Fibroblast of peridontal ligament (primary cell): Measurements from ENCODE around the gene CDK4.
"Not testable (repeated sequence)": the region's sequence is repeated elsewhere in the genome, so short reads cannot be mapped to it uniquely, and the experiment has no call there.

Source experiments
- DNase-seq: peaks from one replicate; pipeline ENCODE4 v3.0.0-alpha.2; 2010; ENCODE audit errors: extremely low read depth

The CDK4 gene

DNA sequence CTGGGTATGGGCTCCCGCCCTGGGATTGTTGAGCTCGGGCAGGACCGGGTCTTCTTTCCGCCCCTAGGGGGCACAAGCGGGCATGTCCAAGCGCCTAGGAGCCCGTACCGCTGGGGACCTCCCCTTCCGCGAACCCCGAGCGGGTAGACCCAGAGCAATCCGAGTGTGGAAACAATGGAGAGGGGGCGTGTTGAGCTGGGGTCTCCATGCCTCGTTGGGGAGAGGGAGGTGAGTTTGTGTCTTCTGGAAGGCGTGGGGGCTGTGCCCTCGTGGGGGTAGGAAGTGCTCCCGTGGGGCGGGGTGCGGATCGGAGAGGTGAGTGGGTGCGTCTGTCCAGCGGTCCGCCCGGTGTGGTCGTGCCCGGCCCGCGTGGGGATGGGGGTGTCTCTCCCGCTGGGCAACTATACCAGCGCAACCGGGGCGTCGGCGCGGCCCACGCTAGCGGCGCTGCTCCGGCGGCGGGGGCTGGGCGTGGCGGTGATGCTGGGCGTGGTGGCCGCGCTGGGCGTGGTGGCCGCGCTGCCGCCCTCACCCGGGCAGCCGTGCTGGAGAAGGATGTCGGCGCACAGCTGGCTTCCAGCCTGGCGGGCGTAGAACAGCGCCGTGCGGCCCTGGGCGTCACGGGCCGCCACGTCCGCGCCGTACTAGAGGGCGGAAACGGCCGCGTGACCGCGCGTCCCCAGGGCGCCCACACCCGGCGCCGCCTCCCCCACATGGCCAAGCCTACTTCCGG, 25.8 kb downstream of the CDK4 start:
- peak; percentile 84 for DNase-seq

DNA sequence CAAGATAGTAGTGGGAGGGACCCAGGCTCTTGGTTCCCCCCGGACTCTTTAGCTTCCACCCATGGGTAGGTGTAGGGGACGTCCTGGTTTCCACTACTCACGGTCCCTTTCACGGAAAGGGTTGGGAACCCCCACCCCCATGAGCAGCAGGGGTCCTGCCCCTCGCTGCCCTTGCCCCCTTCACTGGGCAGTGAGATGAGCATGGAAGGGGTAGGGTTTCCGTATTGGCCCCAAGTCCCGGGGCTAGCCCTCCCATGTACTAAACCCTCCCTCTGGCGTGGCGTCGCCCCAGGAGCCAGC, 26.3 kb downstream of the CDK4 start:
- no peak for DNase-seq

DNA sequence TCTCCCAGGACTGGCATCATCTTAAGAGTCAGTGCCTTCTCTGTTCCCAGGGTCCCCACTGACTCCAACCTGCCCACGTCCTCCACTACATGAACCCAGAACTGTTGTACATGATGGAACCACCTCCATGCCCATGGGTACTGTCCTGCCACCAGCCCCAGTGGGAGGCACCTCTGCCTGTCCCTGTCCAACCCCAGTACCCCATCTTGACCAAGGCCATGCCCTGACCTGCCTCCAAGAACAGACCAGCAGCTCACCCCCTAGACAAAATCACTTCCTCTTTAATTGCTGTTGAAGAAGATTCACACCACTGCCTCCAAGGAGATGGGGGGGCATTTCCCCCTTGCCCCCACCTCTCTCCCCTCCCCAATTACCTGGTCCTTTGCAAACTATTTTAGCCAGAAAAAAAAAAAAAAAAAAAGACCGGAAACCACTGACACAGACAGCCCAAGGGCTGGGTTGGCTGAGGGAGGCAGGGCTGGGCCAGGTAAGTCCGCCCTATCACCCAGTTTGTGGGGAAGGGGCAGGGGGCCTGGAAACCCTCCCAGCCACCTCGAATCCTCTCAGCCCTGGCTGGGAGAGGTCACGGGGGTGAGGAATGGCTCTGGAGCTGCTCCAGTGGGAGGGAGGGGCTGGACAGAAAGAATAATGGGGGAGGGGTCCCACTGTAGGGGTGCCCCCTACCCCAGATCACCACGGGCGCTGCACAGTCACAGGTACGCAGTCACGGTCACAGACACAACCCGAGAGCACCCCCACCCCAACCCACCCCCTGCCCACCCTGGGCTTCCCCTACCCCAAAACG, 27.0 kb downstream of the CDK4 start:
- DNase-seq, result no peak

DNA sequence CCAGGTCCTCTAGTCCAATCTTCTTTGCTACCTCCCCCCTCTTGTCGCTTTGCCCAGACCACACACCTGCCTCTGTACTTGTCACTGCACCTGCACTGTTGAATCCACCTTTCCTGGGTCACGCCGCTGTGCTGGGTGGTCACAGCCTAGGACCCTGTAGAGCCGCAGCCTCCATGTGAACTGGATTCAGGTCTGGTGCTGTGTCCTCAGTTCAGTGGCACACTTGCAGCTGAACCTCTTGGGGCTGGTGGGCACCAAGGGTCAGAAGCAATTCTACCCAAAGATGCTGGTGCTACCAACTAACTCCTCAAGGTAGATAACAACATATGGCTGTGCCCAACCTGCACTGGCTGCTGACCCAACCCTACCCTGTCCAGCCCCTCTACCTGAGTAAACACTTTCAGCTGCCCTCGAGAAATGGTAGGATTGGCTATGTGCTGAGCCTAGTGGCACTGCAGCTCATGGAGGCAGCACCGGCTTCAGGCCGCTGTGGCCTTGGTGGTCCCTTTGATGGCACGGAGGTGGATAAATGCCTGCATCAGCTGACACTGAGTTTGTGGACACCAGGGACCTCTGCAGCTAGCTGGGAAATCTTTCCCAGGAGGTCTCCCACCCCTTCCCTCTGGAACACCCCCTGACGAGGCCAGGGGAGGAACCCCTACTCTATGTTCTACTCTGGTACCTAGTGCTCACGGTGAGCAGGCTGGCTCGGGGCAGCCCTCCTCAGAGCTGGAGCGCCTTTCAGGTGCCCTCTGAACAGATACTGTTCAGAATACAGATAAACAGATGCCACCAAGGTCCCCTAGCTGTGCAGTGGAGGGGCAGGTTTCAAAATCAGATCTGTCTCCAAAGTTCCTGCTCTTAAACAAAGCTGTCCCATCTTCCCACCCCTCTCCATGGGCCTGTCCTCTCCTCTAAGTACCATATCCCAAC, 27.8 kb downstream of the CDK4 start:
- no peak for DNase-seq

DNA sequence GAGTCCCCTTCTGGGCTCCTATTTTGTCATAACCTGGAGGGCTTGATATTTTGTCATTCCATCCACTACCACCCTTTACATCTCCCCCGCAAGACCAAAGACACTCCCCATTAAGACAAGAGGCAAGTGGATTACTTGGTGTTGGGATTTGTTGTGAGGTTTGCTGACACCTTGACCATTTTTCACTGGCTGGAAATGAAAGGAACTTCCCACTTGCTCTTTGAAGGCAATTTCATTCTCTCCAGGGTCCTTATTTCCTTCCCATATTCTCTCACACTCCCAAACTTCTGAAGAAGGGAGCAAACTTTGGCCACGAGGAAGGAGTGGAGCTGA, 28.5 kb downstream of the CDK4 start:
- DNase-seq, result no peak

DNA sequence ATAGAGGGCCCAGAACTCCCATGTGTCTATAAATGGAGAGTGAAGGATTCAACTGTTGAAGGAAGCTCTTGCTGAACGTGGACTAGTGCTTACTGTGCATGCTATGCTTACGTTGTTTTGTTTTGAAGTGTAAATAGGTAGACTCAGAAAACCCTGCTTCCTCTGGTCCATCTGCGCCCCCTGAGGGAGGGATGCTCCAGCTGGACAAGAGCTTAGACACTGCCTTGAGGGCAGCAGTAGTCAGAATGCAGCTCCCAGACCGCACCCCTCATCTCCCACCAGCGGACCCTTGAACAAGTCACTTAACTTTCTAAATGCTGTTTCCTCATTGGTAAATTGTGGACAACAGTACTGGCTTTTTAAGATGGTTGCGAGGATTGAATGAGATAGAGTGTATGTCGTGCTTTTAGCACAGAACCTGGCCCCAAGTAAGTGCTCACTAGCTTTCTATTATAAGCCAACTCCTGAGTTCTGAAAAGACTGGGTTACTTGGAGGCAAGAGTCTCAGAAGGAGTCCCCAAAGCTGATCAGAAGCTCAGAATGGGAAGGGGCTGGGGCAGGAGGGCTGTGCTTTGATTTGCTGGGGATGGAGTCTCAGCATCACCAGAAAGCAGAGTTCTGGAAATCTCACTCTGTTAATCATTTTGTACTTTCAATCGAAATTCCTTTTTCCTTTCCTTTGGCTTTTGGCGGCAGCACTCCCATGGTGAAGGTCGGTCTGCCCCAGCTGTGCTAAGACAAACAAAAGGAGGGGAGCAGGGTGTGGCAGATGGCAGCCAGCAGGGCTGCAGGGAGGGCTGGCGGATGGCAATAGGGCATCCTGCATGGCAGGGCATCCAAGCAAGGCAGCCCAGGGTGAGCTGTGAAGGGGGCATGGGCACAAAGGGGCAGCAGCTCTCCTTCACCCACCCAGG, 29.1 kb downstream of the CDK4 start:
- DNase-seq, result no peak

DNA sequence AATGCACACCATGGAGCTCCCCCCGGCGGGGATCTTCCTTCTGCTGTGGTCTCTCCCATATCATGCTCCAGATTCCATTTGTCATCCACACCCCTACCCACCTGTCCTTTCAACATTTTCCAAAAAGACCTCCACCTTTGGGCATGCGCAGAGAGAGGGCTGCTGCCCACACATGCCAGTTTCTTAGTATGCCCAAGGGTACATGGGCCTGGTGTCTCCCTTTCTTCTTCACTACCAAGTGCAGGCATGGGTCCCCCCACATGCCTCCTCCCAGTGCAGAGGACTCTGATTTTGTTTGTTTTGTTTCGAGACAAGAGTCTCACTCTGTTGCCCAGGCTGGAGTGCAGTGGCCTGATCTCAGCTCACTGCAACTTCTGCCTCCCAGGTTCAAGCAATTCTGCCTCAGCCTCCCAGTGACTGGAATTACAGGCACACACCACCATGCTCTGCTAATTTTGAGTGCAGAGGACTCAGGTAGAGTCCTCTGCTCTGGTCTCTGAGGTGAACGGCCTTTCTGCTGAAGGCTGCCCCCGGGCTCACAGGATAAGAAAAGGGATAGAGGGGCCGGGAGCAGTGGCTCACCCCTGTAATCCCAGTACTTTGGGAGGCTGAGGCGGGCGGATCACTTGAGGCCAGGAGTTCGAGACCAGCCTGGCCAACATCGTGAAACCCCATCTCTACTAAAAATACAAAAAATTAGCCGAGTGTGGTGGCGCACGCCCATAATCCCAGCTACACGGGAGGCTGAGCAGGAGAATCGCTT, 30.1 kb downstream of the CDK4 start:
- DNase-seq, result not testable (repeated sequence)

DNA sequence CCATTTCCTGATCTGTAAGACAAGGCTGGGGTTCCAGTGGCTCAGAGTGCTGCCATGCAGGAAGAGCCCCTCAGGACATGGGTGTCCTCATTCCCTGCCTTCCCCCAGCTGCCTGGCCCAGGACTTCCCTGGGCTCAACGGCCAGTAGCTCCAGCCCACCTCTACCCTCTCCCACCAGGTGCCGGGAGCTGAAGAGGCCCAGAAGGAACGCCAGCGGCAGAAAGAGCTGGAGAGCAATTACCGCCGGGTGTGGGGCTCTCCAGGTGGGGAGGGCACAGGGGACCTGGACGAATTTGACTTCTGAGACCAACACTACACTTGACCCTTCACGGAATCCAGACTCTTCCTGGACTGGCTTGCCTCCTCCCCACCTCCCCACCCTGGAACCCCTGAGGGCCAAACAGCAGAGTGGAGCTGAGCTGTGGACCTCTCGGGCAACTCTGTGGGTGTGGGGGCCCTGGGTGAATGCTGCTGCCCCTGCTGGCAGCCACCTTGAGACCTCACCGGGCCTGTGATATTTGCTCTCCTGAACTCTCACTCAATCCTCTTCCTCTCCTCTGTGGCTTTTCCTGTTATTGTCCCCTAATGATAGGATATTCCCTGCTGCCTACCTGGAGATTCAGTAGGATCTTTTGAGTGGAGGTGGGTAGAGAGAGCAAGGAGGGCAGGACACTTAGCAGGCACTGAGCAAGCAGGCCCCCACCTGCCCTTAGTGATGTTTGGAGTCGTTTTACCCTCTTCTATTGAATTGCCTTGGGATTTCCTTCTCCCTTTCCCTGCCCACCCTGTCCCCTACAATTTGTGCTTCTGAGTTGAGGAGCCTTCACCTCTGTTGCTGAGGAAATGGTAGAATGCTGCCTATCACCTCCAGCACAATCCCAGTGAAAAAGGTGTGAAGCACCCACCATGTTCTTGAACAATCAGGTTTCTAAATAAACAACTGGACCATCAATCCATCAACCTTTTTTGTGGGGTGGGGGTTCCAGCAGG, 31.2 kb downstream of the CDK4 start:
- DNase-seq, result no peak

DNA sequence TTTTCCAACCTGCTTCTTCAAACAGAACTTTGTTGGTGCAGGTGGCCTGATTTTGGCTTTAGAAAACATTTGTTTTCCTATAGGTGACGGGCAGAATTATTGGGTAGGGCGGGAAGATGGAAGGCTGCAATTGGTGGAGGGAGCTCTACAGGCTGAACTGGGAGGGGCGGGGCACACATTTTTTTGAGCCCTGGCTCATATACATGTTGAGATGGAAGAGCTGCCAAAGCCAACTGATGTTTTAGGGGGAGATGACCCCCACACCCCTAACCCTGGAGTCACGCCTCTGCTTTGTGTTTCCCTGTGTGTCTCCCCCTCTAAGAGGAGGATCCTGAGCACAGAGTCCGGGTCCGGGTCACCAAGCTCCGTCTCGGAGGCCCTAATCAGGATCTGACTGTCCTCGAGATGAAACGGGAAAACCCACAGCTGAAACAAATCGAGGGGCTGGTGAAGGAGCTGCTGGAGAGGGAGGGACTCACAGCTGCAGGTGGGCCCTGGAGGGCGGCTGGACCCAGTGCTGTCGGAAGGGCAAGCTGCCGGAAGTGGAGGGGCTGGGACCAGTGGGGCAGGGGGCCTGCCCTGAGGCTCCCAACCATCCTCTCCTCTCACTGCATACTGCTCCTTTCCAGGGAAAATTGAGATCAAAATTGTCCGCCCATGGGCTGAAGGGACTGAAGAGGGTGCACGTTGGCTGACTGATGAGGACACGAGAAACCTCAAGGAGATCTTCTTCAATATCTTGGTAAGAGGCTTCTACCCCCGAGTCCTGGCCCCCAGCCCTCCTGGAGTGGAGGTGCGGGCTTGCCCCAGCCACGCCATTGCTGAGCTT, 32.1 kb downstream of the CDK4 start:
- no peak for DNase-seq

DNA sequence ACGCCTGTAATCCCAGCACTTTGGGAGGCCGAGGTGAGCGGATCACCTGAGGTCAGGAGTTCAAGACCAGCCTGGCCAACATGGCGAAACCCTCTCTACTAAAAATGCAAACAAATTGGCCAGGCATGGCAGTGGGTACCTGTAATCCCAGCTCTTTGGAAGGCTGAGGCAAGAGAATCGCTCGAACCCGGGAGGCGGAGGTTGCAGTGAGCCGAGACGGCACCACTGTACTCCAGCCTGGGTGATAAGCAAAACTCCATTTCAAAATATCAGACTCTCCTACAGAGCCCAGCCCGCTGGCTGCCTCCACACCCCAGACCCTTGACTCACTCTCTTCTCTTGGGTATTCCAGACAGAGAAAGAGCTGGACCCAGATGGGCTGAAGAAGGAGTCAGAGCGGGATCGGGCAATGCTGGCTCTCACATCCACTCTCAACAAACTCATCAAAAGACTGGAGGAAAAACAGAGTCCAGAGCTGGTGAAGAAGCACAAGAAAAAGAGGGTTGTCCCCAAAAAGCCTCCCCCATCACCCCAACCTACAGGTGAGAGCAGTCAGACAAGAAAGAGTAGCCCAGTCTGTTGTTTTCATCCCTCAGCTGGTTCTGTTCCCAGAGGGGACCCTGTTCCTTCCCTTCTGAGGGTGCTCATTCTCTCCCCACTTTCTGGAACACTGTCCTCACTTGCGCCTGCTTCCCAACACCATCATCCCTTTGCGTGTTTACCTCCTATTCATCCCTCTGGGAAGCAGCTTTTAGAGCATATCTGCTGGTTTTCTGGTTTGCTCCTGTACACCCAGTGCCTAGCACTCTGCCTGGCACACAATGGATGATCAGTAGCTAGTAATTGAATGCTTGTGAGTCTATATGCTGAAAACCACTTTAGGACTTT, 33.2 kb downstream of the CDK4 start:
- no peak for DNase-seq

DNA sequence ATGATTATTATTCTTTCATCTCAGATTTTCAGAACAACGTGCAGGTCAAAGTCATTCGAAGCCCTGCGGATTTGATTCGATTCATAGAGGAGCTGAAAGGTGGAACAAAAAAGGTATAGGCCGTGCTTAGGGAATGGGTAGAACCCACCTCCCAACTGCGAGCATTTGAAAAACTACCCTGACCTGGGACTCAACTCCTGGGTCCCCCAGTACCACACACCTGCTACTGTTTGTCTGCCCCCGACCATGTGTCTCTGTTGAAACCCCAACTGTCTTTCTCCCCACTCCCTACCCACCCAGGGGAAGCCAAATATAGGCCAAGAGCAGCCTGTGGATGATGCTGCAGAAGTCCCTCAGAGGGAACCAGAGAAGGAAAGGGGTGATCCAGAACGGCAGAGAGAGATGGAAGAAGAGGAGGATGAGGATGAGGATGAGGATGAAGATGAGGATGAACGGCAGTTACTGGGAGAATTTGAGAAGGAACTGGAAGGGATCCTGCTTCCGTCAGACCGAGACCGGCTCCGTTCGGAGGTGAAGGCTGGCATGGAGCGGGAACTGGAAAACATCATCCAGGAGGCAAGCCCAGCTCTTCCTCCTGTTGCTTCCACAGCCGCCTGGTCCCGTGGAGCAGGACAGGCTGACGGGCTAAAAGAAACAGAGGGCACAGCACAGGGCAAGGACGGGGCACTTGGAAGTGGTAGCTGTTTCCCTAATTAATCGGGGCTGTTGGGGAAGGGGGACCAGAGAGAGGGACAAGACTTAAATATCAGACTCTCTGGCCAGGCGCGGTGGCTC, 34.1 kb downstream of the CDK4 start:
- no peak for DNase-seq

DNA sequence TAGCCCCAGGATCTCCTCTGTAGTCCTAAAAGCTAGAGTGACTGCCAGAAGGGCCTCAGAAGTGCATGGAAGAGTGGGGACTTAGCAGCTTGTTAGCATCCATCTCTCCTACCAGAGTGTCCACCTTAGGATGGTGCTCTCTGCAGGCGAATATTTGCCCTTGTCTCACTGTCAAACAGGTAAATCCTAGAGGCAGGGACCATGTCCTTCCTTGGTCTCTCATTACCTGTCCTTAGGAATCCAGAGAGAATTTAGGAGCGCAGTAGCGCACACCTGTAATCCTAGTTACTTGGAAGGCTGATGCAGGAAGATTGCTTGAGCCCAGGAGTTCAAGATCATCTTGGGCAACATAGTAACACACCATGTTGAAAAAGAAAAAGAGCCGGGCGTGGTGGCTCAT, 35.0 kb downstream of the CDK4 start:
- no peak for DNase-seq

DNA sequence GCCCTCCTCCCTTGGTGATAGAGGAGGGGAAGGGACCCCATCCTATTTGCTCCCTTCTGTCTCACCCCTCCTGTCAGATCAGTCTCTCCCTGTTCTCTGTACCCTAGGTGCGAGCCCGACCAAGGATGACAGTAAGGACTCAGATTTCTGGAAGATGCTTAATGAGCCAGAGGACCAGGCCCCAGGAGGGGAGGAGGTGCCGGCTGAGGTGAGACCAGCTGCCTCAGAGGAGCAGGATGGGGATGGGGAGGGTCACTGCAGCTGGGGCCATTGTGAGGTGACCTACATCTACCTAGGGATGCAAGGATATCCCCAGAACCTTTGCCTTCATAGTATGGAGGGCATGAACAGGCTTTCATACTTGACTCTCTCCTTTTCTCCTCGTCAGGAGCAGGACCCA, 35.8 kb downstream of the CDK4 start:
- no peak for DNase-seq

DNA sequence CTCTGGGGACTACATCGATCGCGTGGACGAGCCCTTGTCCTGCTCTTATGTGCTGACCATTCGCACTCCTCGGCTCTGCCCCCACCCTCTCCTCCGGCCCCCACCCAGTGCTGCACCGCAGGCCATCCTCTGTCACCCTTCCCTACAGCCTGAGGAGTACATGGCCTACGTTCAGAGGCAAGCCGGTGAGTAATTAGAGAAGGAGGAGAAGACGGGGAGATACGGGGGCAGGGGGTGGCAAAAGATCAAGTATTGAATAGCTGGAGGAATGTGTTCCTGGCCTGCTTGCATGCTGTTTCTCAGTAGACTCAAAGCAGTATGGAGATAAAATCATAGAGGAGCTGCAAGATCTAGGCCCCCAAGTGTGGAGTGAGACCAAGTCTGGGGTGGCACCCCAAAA, 36.3 kb downstream of the CDK4 start:
- no peak for DNase-seq

DNA sequence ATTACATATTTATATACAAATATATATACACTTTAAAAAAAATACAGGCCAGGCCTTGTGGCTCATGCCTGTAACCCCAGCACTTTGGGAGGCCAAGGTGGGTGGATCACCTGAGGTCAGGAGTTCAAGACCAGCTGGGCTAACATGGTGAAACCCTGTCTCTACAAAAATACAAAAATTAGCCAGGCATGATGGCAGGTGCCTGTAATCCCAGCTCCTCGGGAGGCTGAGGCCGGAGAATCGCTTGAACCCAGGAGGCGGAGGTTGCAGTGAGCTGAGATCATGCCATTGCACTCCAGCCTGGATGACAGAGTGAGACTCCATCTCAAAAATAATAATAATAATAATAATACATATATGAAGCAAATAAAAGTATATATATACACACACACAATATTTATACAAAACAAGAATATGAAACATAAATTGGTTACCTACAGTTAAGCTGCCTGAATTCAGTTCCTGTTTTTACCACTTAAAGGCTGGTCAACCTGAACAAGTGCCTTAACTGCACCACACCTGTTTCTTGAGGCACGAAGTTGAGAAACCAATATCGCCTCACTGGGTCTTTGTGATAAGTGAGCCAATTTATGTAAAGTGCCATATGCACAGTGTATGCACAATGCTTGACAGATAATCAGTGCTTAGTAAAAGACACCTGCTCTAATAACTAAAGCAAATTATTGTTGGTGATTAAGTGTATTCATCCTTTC, 36.9 kb downstream of the CDK4 start:
- DNase-seq, result not testable (repeated sequence)

DNA sequence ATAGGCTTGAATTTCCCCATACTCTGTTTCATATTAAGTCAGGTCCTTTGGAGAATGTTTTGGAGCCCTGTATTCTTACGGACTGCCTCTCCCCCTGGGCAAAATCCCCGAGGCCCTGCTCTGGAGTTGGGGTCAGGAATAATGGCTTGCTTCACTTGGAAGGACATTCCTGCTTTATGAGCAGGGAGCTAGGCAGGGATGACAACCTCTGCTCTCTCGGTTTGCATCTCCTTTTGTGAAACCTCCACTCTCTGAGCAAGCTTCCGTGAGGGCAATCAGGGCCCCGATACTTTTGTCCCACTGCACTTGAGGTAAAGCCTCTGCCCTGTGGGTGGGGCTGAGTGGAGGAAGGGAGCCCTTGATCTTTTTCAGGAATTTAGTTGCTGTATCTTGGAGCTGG, 38.9 kb downstream of the CDK4 start:
- no peak for DNase-seq
